GM19099 (cell line): Measurements from ENCODE around the gene AKTIP.
A peak's percentile ranks its signal among the peaks of the same experiment; 100 is the strongest.

Experiments used
- POLR2A ChIP-seq: IDR thresholded peaks from 3 replicates; pipeline ENCODE4 v1.6.1; 2011; ENCODE audit warnings: low read depth; ENCODE audit not compliant: insufficient read length; ENCODE audit errors: extremely low read depth

The AKTIP gene

GRCh38 chr16:53503270-53503923 lies 388 bp upstream of the AKTIP start:
- peak; percentile 89 for TF ChIP-seq POLR2A

GRCh38 chr16:53501216-53501859 lies 1.7 kb downstream of the AKTIP start:
- no peak for TF ChIP-seq POLR2A

GRCh38 chr16:53498984-53499383 lies 4.0 kb downstream of the AKTIP start:
- no peak for TF ChIP-seq POLR2A

GRCh38 chr16:53495325-53495724 lies 7.7 kb downstream of the AKTIP start:
- TF ChIP-seq POLR2A = no peak

GRCh38 chr16:53494636-53495035 lies 8.4 kb downstream of the AKTIP start:
- TF ChIP-seq POLR2A = no peak

- TF ChIP-seq POLR2A = no peak
These were observed 10.5 kb downstream of the AKTIP start for GRCh38 chr16:53492503-53492902.

- TF ChIP-seq POLR2A = no peak
These were observed 13.3 kb downstream of the AKTIP start for GRCh38 chr16:53489755-53490154.

- TF ChIP-seq POLR2A = no peak
These were observed 16.8 kb downstream of the AKTIP start for GRCh38 chr16:53486230-53486629.

GRCh38 chr16:53484542-53484941 lies 18.5 kb downstream of the AKTIP start:
- TF ChIP-seq POLR2A = no peak

- no peak for TF ChIP-seq POLR2A
These were observed 20.9 kb downstream of the AKTIP start for GRCh38 chr16:53482123-53482522.

- no peak for TF ChIP-seq POLR2A
These were observed 22.6 kb downstream of the AKTIP start for GRCh38 chr16:53480394-53480793.

GRCh38 chr16:53478965-53479364 lies 24.0 kb downstream of the AKTIP start:
- no peak for TF ChIP-seq POLR2A

- TF ChIP-seq POLR2A = no peak
These were observed 26.1 kb downstream of the AKTIP start for GRCh38 chr16:53476867-53477266.

GRCh38 chr16:53465606-53466280 lies 37.3 kb downstream of the AKTIP start:
- TF ChIP-seq POLR2A = no peak

- TF ChIP-seq POLR2A = no peak
These were observed 44.4 kb downstream of the AKTIP start for GRCh38 chr16:53458635-53459034.

- no peak for TF ChIP-seq POLR2A
These were observed 45.3 kb downstream of the AKTIP start for GRCh38 chr16:53457670-53458069.
